ENCODE results near the gene KCNH6.
A peak's percentile ranks its signal among the peaks of the same experiment; 100 is the strongest.

The KCNH6 gene

GRCh38 chr17:63478814-63479494, 44.2 kb upstream of the KCNH6 start:
- TF ChIP-seq ESRRG (CRISPR knock-in tag; IDR thresholded peaks at IDR 0.05) (no peak), ISL1 (CRISPR knock-in tag; IDR thresholded peaks at IDR 0.05) (no peak), TCF4 (CRISPR knock-in tag; IDR thresholded peaks at IDR 0.05; ENCODE audit: borderline replicate concordance) (no peak), CREB5 (CRISPR knock-in tag; IDR thresholded peaks at IDR 0.05; ENCODE audit: low read depth) (no peak), BACH2 (CRISPR knock-in tag; IDR thresholded peaks at IDR 0.05; ENCODE audit: borderline replicate concordance) (no peak), TSHZ2 (CRISPR knock-in tag; IDR thresholded peaks at IDR 0.05) (no peak), OSR1 (CRISPR knock-in tag; IDR thresholded peaks at IDR 0.05) (no peak), TOX (CRISPR knock-in tag; IDR thresholded peaks at IDR 0.05; ENCODE audit: borderline replicate concordance) (no peak), SNAI2 (CRISPR knock-in tag; IDR thresholded peaks at IDR 0.05) (no peak), PPARA (CRISPR knock-in tag; IDR thresholded peaks at IDR 0.05; ENCODE audit: borderline replicate concordance) (no peak)

GRCh38 chr17:63479495-63480184, 43.5 kb upstream of the KCNH6 start:
- no peak for ATAC-seq
- TF ChIP-seq CSDC2 (CRISPR knock-in tag; IDR thresholded peaks at IDR 0.05) (no peak), ZFP3 (CRISPR knock-in tag; IDR thresholded peaks at IDR 0.05) (no peak)

More at GRCh38 chr17:63478814-63479494, 44.2 kb upstream of the KCNH6 start:
- peak; percentile 94 for ATAC-seq

- TF ChIP-seq ZNF565 (CRISPR knock-in tag; conservative IDR thresholded peaks at IDR 0.05; ENCODE audit: low read depth): no peak
- TF ChIP-seq ESRRG (CRISPR knock-in tag; IDR thresholded peaks at IDR 0.05): no peak
- TF ChIP-seq ISL1 (CRISPR knock-in tag; IDR thresholded peaks at IDR 0.05): no peak
- TF ChIP-seq ZNF8 (CRISPR knock-in tag; IDR thresholded peaks at IDR 0.05): no peak
- no peak for TF ChIP-seq ZNF70 (CRISPR knock-in tag; IDR thresholded peaks at IDR 0.05)
- no peak for ATAC-seq
These were observed 42.9 kb upstream of the KCNH6 start for GRCh38 chr17:63480192-63480784.

- no peak for TF ChIP-seq TSHZ2 (CRISPR knock-in tag; IDR thresholded peaks at IDR 0.05)
- no peak for TF ChIP-seq CSDC2 (CRISPR knock-in tag; IDR thresholded peaks at IDR 0.05)
- no peak for TF ChIP-seq BACH2 (CRISPR knock-in tag; IDR thresholded peaks at IDR 0.05; ENCODE audit: borderline replicate concordance)
- TF ChIP-seq GLIS3 (CRISPR knock-in tag; IDR thresholded peaks at IDR 0.05): no peak
- TF ChIP-seq ZNF70 (CRISPR knock-in tag; IDR thresholded peaks at IDR 0.05): no peak
- TF ChIP-seq ZNF8 (CRISPR knock-in tag; IDR thresholded peaks at IDR 0.05): no peak
- no peak for TF ChIP-seq ESRRG (CRISPR knock-in tag; IDR thresholded peaks at IDR 0.05)
- TF ChIP-seq SNAI2 (CRISPR knock-in tag; IDR thresholded peaks at IDR 0.05): no peak
- TF ChIP-seq ZFP30 (CRISPR knock-in tag; IDR thresholded peaks at IDR 0.05): no peak
- ATAC-seq: no peak
These were observed 42.2 kb upstream of the KCNH6 start for GRCh38 chr17:63480826-63481487.

Measured in SK-N-SH treated with all-trans-retinoic acid at 6 μM for 48 hours (cell line).